ENCODE data around the gene INSYN2B.

The INSYN2B gene

DNA sequence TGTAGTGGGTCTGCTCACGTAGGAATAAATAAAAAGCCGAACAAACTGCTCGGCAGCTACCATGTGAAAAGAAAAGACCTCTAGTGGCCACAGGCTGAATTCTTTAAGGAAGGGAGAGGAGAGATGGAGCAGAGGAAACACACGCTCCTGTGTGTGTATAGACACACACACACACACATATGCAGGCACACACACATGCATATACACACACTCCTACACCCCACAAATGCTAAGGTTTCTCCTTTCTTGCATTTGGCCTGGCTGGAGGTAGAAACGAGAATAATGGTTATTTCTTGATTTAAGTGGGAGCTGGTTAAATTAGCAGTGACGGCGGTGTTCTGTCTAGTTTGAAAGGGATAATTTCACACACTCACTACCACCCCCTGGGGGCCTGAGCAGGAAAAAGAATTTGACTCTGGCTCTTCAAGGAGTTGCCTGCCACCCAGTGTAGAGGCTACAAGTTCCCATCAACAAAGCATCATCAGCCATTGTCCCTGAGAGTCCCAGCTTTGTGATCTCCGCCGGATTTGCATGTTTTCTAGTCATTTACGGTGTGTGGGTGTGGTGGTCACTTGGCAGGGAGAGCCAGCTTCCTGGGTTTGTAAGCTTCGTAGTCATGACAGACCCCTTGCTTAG, at the start of gene INSYN2B:
TSS of gene INSYN2B (minus strand) at position 78 of the 636 bp plus-strand sequence. CDS start 96,597 bp downstream, outside the sequence.
- DNase-seq = peak; percentile 0

DNA sequence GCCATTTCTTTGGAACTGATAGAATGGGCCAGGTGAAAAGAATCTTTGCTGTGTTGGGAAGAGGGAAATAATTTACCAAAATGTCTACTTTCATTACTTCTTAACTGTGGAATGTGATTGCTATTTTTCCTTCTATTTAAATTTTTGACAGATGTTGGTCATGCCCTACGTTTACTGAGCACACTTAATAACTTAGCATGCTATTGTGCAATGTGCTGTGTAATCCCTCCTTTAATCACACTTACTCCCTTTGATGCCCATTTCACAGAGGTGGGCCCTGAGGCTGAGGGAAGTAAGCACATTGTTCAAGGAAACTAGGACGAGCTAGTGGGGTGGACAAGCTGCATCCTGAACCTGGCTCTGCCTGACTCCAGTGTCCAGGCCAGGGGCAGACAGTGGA, 47.8 kb upstream of the INSYN2B start:
- no peak for DNase-seq

DNA sequence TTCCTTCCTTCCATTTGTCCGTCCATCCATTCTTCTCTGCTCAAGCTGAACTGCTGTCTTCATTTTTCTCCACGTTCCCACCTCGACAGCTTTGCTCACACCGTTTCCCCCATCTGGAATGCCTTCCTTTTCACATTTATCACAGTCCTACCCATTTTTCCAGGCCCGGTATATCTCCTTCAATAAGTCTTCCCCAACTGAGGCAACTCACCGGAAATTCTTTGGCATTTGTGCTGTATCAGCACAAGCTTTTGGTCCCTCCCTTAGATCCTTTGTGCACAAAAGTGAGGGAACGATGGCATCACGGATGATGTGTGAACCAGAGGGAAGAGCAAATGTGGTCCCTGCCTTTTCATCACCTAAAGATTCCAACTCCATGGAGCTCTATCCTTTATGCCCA, 45.6 kb upstream of the INSYN2B start:
- no peak for DNase-seq

DNA sequence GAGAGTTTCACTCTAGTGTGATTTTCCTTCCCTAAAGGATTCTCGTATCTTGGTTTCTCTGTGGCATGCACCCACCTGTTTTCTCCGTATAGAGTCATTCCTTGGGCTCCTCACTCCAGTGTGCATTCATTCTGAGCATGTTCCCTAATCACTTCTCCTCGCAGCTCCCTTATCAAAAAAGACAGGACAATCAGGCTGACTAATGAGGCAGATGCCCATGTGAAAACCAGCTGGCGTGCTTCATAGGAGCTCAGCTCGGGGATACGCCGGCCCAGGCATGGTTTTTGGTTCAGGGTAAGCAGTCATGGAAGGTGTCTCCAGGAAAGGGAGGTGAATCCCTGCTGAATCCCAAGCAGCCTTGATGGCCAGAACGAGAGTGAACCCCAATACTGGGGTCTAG, 41.2 kb upstream of the INSYN2B start:
- DNase-seq = no peak

DNA sequence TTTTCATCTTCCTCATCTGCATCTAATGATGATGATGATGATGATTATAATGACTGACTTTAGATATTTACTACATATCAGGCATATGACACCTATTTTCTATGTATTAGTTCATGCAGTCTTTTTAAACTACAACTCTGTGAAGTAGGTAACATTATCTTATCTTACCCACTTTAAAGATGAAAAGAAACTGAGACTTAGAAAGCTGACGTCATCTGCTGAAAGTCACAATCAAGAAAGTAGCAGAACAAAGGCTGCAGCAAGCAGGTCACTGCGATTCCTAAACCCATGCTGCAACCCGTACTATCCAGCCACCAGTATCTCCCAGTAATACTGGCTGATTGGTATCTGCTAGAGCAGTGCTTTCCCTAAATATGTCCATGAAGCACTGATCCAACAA, 40.1 kb upstream of the INSYN2B start:
- DNase-seq = no peak

DNA sequence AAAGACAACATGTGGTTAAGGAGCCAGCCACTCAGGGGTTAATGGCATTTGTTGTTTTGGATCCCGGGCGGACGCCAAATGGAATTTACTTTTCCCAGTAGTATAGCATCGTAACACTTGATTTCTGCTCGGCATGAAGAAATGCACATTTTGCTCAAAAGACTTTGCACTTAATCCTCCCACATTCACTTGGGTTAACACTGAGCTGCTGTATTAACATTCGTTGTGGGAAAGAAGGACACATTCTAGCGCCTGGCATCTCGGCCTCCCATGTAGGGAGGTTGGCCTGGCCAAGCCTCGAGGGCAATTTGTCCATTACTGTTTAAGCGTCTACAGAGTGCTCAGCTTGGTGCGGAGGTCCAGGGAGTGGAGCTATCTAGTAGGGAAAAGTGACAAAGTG, 32.3 kb upstream of the INSYN2B start:
- DNase-seq = no peak

DNA sequence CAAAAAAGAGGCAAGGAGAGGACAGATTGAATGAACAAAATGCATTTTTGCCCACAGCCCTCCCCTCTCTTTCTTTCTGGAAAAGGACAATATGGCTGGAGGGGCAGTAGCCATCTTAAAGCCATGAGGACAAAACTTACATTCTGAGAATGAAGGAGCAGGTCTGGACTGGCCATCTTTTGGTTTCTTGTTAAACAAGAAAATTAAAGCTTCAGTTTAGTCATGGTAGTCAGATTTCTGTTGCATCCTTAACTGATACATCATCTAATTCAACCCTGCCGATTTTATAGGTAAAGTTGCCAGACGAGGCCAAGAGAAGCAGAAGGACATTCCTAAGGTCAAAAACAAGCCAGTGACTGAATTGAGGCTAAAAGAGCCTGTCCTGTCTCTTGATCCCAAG, 31.5 kb upstream of the INSYN2B start:
- no peak for DNase-seq

DNA sequence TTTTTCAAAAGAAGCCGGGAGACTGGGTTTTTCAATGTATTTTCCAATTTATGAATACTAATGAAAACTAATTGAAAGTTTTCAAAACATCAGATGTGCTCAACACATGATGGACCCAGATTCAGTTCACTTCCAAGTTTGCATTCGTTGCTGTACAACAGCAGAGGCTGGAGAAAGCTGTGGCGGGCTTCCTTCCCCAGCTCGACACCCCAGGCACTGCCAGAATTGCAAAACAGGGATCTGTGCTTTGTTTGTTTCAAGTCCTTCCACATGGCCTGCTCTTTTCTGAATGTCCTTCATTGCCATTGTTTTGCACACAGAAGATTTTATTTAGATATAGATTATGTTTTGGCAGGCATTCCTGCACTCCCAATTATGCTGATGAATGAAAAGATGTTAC, 30.3 kb upstream of the INSYN2B start:
- DNase-seq = no peak

- DNase-seq = no peak
Measured at GRCh38 chr5:170008376-170008775, 28.1 kb upstream of the INSYN2B start.

GRCh38 chr5:170006021-170006420, 25.7 kb upstream of the INSYN2B start:
- DNase-seq = no peak

GRCh38 chr5:170000155-170000554, 19.9 kb upstream of the INSYN2B start:
- no peak for DNase-seq

DNA sequence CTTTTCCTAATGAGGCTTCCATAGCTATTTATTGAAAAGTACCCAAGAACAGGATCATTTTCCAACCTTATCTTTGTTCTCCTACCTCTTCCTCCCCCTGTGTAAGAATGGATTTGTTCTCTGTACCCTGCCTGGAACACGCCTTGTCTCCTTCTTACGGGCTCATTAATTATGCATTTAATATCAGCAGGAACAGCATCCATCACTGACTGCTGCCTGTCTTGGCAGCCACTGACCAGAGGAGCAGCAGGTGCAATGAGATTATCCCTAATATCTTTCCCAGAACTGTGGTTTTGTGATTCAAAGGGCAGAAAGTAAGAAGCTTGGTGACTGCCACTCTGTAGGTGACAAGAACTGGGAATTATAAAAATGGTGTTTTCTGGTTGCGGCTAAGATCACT, 19.3 kb upstream of the INSYN2B start:
- no peak for DNase-seq

DNA sequence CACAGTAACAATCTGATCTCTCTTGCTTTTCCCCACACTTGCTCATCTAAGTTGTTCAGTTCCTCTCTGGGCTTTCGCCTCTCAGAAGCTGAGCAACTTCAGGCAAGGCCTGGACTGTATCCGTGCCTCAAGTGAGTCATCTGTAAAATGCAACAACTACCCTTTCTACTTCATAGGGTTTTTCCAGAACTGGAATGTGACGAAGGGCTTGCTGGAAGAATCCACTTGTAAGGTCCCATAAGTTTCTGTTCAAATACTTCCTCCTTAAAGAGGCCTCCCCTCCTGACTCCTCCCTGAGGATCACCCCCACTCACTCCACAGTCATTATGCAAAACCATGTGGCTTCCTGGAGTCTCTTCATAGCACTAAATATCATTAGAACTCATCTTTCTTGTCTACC, 17.5 kb upstream of the INSYN2B start:
- DNase-seq = no peak

- no peak for DNase-seq
Measured at GRCh38 chr5:169993485-169993790, 13.1 kb upstream of the INSYN2B start.

- DNase-seq = no peak
Measured at GRCh38 chr5:169992789-169993484, 12.6 kb upstream of the INSYN2B start.

GRCh38 chr5:169991115-169991869, 11.0 kb upstream of the INSYN2B start:
- no peak for DNase-seq

GRCh38 chr5:169989365-169989764, 9.1 kb upstream of the INSYN2B start:
- DNase-seq = no peak

GRCh38 chr5:169988947-169989346, 8.7 kb upstream of the INSYN2B start:
- DNase-seq = no peak

DNA sequence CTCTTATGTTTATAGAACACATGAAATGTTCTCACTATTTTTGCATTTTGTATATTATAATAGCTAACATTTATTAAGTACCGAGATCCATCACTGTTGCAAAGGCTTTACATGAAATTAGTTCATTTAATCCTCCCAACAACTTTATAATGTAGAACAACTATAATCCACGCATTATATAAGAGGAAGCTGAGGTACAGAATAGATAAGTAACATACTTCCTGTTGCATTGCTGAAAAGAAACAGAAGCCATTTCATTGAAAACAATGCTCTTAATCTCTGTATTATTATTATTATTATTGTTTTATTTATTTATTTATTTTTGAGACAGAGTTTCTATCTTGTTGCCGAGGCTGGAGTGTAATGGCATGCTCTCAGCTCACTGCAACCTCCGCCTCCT, 7.9 kb upstream of the INSYN2B start:
- no peak for DNase-seq

DNA sequence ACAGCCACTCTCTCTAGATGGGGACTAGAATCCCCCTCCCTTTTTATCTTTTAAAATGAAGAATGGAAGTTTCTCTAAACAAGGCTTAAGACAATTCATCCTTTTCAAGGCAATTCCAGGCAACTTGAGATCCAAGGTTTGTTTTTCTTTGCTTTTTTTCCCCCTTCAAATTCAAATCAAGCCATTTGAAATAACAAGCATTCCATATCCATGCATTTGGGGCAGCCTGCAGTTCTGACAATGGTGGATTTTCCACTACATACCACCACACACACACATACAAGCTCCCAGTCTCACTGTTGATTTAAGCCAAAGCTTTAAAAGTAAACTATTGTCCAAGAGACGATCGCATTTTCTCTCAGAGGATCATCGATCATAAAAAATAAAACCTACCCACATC, 424 bp downstream of the INSYN2B start:
- no peak for DNase-seq

GRCh38 chr5:169978714-169979113, 1.6 kb downstream of the INSYN2B start:
- no peak for DNase-seq

DNA sequence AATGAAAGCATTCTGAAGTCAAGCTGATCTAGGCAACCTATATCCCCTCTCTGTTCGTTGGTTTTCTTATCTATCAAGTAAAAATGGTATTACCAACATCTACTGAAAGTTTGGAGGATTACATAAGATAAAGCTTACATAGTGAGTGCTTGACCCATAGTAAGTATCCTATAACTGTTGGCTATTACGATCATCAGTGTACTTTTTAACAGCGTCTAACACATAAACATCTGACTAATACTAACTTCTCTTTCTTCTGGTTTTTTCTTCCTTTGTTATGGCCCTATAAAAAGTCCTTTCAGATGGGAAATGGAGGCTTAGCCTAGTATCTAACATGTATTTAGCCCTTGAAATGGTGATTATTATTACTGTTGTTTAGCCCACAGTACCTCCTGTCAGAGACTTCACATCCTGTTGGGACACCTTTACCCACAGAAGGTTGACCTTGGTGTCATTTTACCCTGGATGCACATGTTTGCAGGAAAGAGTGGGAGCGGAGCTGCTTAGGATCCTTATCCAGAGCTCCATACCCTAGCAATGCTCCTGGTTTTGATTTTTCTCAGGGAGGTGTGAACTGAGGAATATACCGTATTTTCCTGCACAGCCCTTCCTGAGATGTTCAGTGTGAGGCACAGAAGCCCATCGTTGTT, 6.0 kb downstream of the INSYN2B start:
- no peak for DNase-seq

GRCh38 chr5:169973056-169973455, 7.2 kb downstream of the INSYN2B start:
- no peak for DNase-seq

DNA sequence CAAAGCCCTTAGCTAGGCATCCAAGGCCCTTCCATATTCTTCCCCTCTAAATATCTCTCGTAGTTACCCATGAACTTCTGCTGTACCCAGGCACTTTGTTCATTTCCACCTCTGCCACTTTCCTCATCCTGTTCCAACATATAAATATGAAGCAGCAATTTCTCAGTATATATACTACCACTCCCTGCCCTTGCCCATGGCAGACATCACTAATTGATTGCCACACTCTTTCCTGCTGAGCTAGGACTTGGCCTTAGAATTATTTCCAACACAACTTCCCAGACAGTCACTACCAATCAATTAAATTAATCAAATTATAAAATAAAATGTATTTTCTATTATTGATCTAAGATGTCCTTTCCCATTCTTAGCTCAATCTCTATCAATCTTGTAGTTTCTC, 8.5 kb downstream of the INSYN2B start:
- DNase-seq = no peak
